Activated effector memory CD4-positive, alpha-beta T cell treated with Interleukin-2 at 50 U/mL for 16 hours (primary cell): ENCODE results near the gene ZNF641.
A peak's percentile ranks its signal among the peaks of the same experiment; 100 is the strongest.

ENCODE experiments used
- DNase-seq: peaks from one replicate; pipeline ENCODE4 v3.0.0-alpha.2; 2020

The ZNF641 gene

GRCh38 chr12:48350249-48351021 is at the start of gene ZNF641:
TSS of gene ZNF641 (minus strand) at chr12:48350919. CDS start at chr12:48348090, 2,829 bp downstream.
- peak; percentile 81 for DNase-seq

- no peak for DNase-seq
These were observed 39.3 kb upstream of the ZNF641 start for GRCh38 chr12:48390026-48390425.

GRCh38 chr12:48389409-48389808 is 38.7 kb upstream of the ZNF641 start:
- no peak for DNase-seq

GRCh38 chr12:48388938-48389337 is 38.2 kb upstream of the ZNF641 start:
- DNase-seq: no peak

GRCh38 chr12:48388460-48388859 is 37.7 kb upstream of the ZNF641 start:
- DNase-seq: no peak

GRCh38 chr12:48380596-48380995 is 29.9 kb upstream of the ZNF641 start:
- no peak for DNase-seq

GRCh38 chr12:48379794-48380193 is 29.1 kb upstream of the ZNF641 start:
- no peak for DNase-seq

- no peak for DNase-seq
These were observed 26.9 kb upstream of the ZNF641 start for GRCh38 chr12:48377646-48378045.

GRCh38 chr12:48374164-48374563 is 23.4 kb upstream of the ZNF641 start:
- DNase-seq: no peak

GRCh38 chr12:48366131-48366530 is 15.4 kb upstream of the ZNF641 start:
- no peak for DNase-seq

GRCh38 chr12:48361664-48362339 is 11.1 kb upstream of the ZNF641 start:
- no peak for DNase-seq

- no peak for DNase-seq
These were observed 8.3 kb upstream of the ZNF641 start for GRCh38 chr12:48358937-48359513.

- no peak for DNase-seq
These were observed 5.5 kb upstream of the ZNF641 start for GRCh38 chr12:48356041-48356768.

GRCh38 chr12:48352157-48352760 is 1.5 kb upstream of the ZNF641 start:
- no peak for DNase-seq

- no peak for DNase-seq
These were observed 446 bp upstream of the ZNF641 start for GRCh38 chr12:48351022-48351708.

GRCh38 chr12:48349471-48349870 is 1.2 kb downstream of the ZNF641 start:
- DNase-seq: no peak

- DNase-seq: no peak
These were observed 7.7 kb downstream of the ZNF641 start for GRCh38 chr12:48342980-48343379.

- DNase-seq: no peak
These were observed 9.8 kb downstream of the ZNF641 start for GRCh38 chr12:48340943-48341342.

GRCh38 chr12:48339442-48340117 is 11.1 kb downstream of the ZNF641 start:
- no peak for DNase-seq

- no peak for DNase-seq
These were observed 14.2 kb downstream of the ZNF641 start for GRCh38 chr12:48336564-48336963.

GRCh38 chr12:48336061-48336460 is 14.7 kb downstream of the ZNF641 start:
- no peak for DNase-seq

GRCh38 chr12:48334808-48335207 is 15.9 kb downstream of the ZNF641 start:
- no peak for DNase-seq
